ENCODE measurements around the gene OTOA.
"Not testable (repeated sequence)": the region's sequence is repeated elsewhere in the genome, so short reads cannot be mapped to it uniquely, and the experiment has no call there.

Gene OTOA

DNA sequence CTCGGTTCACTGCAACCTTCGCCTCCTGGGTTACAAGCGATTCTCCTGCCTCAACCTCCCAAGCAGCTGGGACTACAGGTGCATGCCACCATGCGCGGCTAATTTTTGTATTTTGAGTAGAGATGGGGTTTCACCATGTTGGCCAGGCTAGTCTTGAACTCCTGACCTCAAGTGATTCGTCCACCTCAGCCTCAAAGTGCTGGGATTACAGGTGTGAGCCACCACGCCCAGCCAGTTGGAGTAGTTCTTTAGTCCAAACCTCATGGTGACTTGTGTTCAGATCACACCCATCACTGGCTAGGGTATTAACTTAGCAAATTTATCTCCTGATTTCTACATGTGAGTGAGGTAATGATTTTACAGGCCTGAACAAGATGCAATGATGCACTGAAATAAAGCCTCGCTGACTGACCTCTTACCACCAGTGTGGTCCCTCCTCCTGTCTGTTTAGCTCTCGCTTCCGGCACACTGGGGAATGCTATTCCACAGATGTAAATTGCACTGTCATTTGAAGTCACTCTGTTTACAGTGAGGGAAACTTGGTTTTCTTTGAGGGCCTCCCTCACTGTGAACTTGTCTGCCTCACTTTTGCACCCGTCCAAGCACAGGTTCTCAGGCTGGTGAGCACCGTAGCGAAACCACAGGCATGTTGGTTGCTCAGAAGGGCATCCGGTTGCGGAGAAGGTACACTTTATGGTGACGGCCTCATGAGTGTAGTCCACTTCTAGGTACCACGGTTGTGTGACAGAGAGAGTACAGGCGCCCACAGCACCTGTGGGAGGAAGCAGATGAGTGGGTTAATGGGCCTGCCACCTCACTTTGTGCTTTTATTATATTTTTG, 16.8 kb upstream of the OTOA start:
- DNase-seq (ENCODE audit: low read depth), result no peak
- TF ChIP-seq POLR2A (IDR thresholded peaks at IDR 0.05; ENCODE audit: extremely low read depth, insufficient read length), result no peak
- TF ChIP-seq MYC (IDR thresholded peaks at IDR 0.05; ENCODE audit: low read depth, low read length), result no peak
- TF ChIP-seq, protein P1, sequence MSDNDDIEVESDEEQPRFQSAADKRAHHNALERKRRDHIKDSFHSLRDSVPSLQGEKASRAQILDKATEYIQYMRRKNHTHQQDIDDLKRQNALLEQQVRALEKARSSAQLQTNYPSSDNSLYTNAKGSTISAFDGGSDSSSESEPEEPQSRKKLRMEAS (IDR thresholded peaks at IDR 0.05; ENCODE audit: low read depth, low read length), result no peak
- TF ChIP-seq, protein P2, sequence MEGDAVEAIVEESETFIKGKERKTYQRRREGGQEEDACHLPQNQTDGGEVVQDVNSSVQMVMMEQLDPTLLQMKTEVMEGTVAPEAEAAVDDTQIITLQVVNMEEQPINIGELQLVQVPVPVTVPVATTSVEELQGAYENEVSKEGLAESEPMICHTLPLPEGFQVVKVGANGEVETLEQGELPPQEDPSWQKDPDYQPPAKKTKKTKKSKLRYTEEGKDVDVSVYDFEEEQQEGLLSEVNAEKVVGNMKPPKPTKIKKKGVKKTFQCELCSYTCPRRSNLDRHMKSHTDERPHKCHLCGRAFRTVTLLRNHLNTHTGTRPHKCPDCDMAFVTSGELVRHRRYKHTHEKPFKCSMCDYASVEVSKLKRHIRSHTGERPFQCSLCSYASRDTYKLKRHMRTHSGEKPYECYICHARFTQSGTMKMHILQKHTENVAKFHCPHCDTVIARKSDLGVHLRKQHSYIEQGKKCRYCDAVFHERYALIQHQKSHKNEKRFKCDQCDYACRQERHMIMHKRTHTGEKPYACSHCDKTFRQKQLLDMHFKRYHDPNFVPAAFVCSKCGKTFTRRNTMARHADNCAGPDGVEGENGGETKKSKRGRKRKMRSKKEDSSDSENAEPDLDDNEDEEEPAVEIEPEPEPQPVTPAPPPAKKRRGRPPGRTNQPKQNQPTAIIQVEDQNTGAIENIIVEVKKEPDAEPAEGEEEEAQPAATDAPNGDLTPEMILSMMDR (IDR thresholded peaks at IDR 0.05; ENCODE audit: low read depth, low read length), result no peak
- H3K4me3 ChIP-seq (ENCODE audit: low read depth, low read length), result no peak overlapping the region

DNA sequence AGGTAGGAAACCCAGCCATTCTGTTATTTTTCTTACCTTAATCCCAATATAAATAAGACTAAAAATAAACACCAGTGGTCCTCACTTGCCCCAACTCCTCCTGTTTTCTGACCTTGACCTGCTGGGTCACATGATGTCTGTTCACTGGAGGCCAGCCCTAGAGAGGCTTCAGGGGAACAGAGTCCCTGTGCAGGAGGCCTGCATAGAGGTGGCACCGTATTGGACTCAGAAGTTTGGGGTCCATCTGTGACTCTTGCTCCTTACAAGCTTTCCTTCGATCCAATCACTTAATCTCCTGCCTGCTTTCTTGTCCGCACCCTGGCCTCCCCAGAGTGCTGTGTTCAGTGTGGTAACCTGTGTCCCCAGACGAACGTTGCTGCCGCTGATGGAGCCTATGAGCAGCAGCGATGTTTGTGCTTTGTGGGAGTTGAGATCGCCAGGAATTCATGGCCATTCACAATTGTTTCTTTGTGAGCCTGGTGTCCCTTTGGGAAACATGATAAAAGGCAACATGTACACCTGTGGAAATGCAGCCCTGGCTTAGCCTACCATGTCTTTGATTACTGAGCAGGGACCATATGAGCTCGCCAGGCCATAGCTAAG, 16.1 kb upstream of the OTOA start:
- no peak overlapping the region for H3K4me3 ChIP-seq (ENCODE audit: low read depth, low read length)
- TF ChIP-seq, protein P1 (IDR thresholded peaks at IDR 0.05; ENCODE audit: low read depth, low read length), result no peak
- TF ChIP-seq, protein P2 (IDR thresholded peaks at IDR 0.05; ENCODE audit: low read depth, low read length), result no peak
- TF ChIP-seq MYC (IDR thresholded peaks at IDR 0.05; ENCODE audit: low read depth, low read length) (no peak), POLR2A (IDR thresholded peaks at IDR 0.05; ENCODE audit: extremely low read depth, insufficient read length) (no peak)
- no peak for DNase-seq (ENCODE audit: low read depth)

DNA sequence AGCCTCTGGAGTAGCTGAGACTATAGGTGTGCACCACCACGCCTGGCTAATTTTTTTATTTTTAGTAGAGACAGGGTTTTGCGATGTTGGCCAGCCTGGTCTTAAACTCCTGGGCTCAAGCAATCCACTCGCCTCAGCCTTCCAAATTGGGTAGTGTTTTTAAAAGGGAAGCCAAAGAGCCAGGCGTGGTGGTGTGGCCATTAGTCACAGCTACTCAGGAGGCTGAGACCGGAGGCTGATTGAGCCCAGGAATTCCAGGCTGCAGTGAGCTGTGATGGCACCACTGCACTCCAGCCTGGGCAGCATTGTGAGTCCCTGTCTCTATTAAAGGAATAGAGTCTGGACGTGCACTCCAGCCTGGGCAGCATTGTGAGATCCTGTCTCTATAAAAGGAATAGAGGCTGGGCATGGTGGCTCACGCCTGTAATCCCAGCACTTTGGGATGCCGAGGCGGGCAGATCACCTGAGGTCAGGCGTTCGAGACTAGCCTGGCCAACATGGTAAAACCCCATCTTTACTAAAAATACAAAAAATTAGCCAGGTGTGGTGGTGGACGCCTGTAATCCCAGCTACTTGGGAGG, 13.9 kb upstream of the OTOA start:
- DNase-seq (ENCODE audit: low read depth); H3K4me3 ChIP-seq (ENCODE audit: low read depth, low read length): not testable (repeated sequence)

DNA sequence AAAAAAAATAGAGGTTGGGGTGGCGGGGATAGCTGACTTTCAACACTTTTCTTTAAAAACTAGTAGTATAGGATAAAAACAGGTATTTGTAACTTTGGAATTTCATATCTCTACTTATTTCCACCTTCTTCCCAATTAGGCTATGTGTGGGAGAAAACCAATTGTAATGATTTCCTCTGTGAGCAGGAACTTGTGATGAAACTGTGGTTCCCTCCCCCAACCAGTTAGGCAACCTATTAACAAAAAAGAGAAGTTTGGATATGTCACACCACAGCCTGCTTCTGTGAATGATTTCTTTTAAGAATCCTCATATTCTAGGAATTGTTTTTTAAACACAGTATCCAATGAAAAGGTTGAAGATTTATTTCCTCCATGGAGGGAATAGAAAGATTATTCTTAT, 13.2 kb upstream of the OTOA start:
- no peak overlapping the region for H3K4me3 ChIP-seq (ENCODE audit: low read depth, low read length)
- TF ChIP-seq, protein P1 (IDR thresholded peaks at IDR 0.05; ENCODE audit: low read depth, low read length), result no peak
- no peak for TF ChIP-seq MYC (IDR thresholded peaks at IDR 0.05; ENCODE audit: low read depth, low read length)
- TF ChIP-seq, protein P2 (IDR thresholded peaks at IDR 0.05; ENCODE audit: low read depth, low read length), result no peak
- no peak for TF ChIP-seq POLR2A (IDR thresholded peaks at IDR 0.05; ENCODE audit: extremely low read depth, insufficient read length)
- peak; percentile 89 for DNase-seq (ENCODE audit: low read depth)

DNA sequence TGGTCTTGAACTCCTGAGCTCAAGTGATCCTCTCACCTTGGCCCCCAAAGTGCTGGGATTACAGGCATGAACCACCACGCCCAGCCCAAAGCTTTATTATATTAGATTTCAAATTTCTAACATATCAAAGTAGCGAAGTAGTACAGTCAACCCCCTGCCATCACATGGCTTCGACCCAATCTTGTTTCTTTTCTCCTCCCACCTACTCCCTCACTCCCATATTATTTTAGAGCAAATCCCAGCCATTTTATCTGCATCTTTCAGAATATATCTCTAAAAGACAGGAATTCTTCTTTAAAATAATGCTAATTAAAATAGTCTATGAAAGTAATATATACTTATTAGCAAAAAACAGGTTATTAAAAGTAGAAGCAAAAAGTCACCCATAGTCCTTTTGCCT, 12.3 kb upstream of the OTOA start:
- no peak for DNase-seq (ENCODE audit: low read depth)
- no peak overlapping the region for H3K4me3 ChIP-seq (ENCODE audit: low read depth, low read length)
- TF ChIP-seq, protein P2 (IDR thresholded peaks at IDR 0.05; ENCODE audit: low read depth, low read length), result no peak
- TF ChIP-seq MYC (IDR thresholded peaks at IDR 0.05; ENCODE audit: low read depth, low read length), result no peak
- TF ChIP-seq, protein P1 (IDR thresholded peaks at IDR 0.05; ENCODE audit: low read depth, low read length), result no peak
- TF ChIP-seq POLR2A (IDR thresholded peaks at IDR 0.05; ENCODE audit: extremely low read depth, insufficient read length), result no peak

DNA sequence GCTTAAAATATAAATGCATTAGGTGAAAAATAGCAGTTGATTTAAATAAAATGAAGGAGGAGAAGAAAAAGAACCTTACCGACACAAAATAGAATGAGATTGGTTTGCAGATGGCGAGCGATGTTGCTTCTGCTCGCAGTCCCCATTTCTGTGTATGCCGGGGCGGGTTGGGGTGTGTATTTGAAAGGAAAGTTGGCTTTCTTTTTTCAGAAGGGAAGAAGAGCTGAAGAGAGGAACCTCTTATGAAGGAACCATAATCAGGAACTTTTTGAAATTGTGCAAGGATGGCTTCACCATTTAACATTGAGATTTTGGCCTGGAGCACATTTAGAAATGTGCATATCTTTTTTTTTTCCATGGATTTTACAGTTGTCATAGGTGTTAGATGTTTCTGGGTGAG, 11.3 kb upstream of the OTOA start, which contains the start of gene IGSF6:
Gene IGSF6, minus strand, starts transcription at position 156 of the 400 bp plus-strand sequence. Its CDS starts 10 bp downstream, at position 146.
- DNase-seq (ENCODE audit: low read depth), result no peak
- no peak within 1 kb of the TSS for H3K4me3 ChIP-seq (ENCODE audit: low read depth, low read length)
- TF ChIP-seq, protein P1 (IDR thresholded peaks at IDR 0.05; ENCODE audit: low read depth, low read length), result no peak
- no peak for TF ChIP-seq POLR2A (IDR thresholded peaks at IDR 0.05; ENCODE audit: extremely low read depth, insufficient read length)
- TF ChIP-seq, protein P2 (IDR thresholded peaks at IDR 0.05; ENCODE audit: low read depth, low read length), result no peak
- no peak for TF ChIP-seq MYC (IDR thresholded peaks at IDR 0.05; ENCODE audit: low read depth, low read length)
